Neuron (in vitro differentiated cells): Measurements from ENCODE around the gene SLC25A29.
"Not testable (repeated sequence)": the region's sequence is repeated elsewhere in the genome, so short reads cannot be mapped to it uniquely, and the experiment has no call there.

Experiments used
- H2AFZ ChIP-seq: one replicate; pipeline ENCODE4 v1.6.1; 2013; ENCODE audit warnings: low read depth, mild to moderate bottlenecking, inconsistent platforms, low read length, moderate library complexity
- H3K27me3 ChIP-seq: one replicate; pipeline ENCODE4 v1.6.1; 2013; ENCODE audit warnings: low read length; ENCODE audit not compliant: insufficient read depth
- H3K36me3 ChIP-seq: one replicate; pipeline ENCODE4 v1.6.1; 2013; ENCODE audit warnings: low read length; ENCODE audit not compliant: insufficient read depth
- H3K4me1 ChIP-seq: one replicate; pipeline ENCODE4 v1.6.1; 2013; ENCODE audit warnings: low read length; ENCODE audit not compliant: insufficient read depth
- H3K4me3 ChIP-seq: 2 replicates; pipeline ENCODE4 v1.5.1; 2013; ENCODE audit warnings: mild to moderate bottlenecking, low read length, moderate library complexity
- H3K9me3 ChIP-seq: one replicate; pipeline ENCODE4 v1.6.1; 2013; ENCODE audit warnings: low read length

SLC25A29 gene

DNA sequence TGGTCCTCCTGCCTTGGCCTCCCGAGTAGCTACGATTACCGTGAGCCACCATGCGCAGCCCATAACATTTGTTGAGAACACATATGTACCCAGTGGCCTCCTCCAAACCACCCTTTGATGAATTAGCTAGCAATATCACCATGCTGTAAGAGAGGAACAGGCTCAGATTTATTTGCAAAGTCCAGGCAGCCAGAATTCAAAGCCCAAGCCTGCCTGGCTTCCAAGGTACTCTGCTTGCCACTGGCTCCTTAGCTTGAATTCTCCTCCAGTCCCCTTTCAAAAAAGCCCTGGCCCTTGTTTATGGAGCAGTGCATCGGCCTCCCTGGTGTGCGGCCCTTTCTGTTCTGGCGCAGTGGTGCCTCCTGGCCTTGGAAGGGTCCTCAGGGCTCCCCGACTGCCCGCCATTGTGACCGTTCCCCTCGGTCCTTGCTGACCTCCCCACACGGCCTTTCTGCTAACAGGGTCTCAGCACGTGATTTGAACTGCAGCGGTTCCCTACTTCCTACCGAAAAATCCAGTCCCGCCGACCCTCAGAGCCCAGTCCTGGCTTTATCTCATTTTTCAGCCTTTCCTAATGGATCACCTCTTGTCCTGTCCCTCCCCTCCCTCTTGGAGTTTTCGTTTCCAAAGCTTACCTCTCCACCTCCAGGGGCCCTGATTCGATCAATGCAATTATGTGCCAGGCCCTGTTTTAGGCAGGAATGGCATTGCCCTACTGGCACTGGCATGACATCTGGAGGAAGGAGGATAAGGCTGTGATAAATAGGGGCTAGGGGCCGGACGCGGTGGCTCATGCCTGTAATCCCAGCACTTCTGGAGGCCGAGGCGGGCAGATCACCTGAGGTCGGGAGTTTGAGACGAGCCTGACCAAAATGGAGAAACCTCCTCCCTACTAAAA, 22.0 kb downstream of the SLC25A29 start:
- Histone ChIP-seq H3K4me1 (no peaks in the 10 kb centered on the region), H3K4me3 (no peak overlapping the region), H3K9me3 (no peaks in the 10 kb centered on the region)

DNA sequence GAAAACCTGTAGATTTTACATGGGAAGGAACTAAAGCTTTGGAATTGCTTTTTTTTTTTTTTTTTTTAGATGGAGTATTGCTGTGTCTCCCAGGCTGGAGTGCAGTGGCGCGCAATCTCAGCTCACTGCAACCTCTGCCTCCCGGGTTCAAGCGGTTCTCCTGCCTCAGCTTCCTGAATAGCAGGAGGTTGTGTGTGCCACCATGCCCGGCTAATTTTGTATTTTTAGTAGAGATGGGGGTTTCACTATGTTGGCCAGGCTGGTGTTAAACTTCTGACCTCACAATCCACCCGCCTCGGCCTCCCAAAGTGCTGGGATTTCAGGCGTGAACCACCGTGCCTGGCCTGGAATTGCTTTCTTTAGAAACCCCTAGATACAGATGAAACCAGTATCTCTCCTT, 22.8 kb downstream of the SLC25A29 start:
- H3K4me3 ChIP-seq, H3K4me1 ChIP-seq, H3K27me3 ChIP-seq, H3K9me3 ChIP-seq, H2AFZ ChIP-seq: not testable (repeated sequence)
- peaks cover 20% of the 10 kb centered on the region for H3K36me3 ChIP-seq

More for the DNA sequence above, 22.0 kb downstream of the SLC25A29 start:
- Histone ChIP-seq H3K36me3 (peaks cover 18% of the 10 kb centered on the region), H3K27me3 (no peaks in the 10 kb centered on the region), H2AFZ (no peak overlapping the region)

DNA sequence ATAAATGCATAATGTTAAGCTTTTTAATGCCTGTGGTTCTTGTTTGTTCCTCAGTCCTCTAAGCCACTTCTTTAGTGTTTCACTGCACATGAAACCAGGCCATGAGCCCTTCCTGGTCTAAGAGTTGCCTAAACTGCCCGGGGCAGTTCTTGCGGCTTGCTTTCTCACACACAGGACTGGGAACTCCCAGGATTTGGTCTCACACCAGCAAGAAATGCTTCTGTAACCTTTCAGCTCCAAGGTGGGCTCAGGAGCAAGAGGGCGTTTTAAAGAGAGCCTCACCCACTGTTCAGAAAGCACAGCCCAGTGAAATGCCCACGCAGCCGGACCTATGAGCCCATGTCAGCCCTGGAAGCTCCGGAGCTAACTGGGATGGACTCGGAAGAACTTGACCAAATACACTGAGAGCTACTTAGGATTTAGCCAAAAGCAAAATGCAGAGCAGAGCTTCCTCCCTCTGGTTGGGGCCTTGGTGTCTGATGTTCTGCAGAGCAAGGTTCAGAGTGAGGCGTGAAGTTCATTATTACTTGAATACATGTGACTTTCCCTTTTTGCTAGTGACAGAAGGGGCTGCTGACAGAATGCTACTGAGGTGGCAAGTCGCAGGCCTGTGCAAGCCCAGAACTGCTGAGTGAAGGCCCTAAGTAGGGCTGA, 23.4 kb downstream of the SLC25A29 start:
- H3K4me3 ChIP-seq = no peak overlapping the region
- no peak overlapping the region for H2AFZ ChIP-seq
- peaks cover 24% of the 10 kb centered on the region for H3K36me3 ChIP-seq
- no peaks in the 10 kb centered on the region for H3K27me3 ChIP-seq
- no peaks in the 10 kb centered on the region for H3K9me3 ChIP-seq
- H3K4me1 ChIP-seq = no peaks in the 10 kb centered on the region

DNA sequence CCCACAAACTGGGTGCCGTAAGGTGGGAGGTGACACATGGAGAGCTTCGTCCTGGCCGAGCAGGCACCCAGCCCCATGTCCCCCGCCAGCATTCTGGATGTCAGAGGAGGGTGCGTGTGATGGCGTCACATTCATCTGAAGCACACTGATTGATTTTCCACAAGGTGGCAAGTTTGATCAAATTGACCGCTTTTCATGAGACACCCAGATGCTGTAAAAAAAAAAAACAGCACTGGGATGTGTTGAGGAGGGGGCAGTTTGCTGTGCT, 24.2 kb downstream of the SLC25A29 start:
- Histone ChIP-seq H3K36me3 (peaks cover 28% of the 10 kb centered on the region), H3K4me3 (no peak overlapping the region), H2AFZ (no peak overlapping the region), H3K4me1 (no peaks in the 10 kb centered on the region), H3K27me3 (no peaks in the 10 kb centered on the region), H3K9me3 (no peaks in the 10 kb centered on the region)

DNA sequence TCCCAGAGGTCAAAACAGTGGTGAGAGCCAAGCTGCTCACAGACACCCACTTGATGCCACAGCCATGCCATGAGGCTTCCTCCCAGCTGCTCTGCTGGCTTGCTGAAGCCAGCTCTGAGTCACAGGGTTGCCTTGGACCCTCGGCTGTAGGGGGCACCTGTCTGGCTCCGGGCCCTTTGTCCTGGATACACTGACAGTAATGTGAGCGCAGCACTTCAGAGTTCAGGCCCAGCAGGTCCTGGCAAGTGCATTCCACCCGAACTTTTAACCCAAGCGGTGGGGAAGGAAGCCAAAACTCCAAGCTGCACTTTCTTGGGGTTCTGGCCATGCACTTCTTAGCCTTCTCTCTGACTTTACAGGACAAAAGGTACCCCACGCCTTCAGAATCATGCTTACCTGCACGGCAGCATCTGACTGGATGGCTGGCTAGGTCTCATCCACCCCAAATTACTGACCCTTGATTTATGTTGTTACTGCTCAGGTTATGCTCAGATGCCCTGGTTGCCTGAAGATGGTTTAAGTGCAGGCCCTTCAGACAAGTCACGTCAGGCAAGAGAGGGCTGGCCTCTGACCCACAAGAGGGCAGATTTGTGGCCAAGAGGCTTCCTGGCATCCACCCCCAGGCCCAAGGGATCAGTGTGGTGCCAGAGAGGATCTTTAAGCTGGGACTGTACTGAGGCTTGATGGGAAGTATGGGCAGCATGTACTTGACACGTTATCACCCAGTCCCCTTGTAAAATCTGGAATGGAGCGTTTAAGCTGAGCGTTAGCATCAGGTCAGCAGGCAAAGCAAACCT, 24.8 kb downstream of the SLC25A29 start:
- H3K4me3 ChIP-seq = no peak overlapping the region
- peaks cover 33% of the 10 kb centered on the region for H3K36me3 ChIP-seq
- H3K9me3 ChIP-seq = no peaks in the 10 kb centered on the region
- H2AFZ ChIP-seq = no peak overlapping the region
- H3K27me3 ChIP-seq = no peaks in the 10 kb centered on the region
- no peaks in the 10 kb centered on the region for H3K4me1 ChIP-seq

DNA sequence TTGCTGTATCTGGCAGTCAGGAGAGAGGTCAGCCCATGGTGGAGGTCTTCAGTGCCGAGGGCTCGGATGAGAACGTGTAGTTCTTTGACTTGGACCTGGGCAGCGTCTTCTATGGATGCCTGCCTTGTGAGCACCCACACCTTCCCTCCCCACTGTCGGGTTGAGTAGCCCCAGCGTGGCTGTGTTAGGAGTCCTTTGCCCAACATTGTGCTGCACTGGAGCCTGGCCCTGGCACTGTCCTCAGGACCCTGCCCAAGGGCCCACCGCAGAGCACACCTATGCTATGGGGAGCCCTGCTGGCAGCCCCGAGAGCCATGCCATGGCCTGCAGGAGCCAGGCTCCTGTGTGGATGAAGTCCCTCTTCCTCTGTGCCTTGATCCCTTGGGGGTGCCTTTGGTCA, 26.7 kb downstream of the SLC25A29 start:
- Histone ChIP-seq H3K4me3 (no peak overlapping the region), H3K9me3 (no peaks in the 10 kb centered on the region), H3K36me3 (peaks cover 45% of the 10 kb centered on the region), H3K27me3 (no peaks in the 10 kb centered on the region), H2AFZ (no peak overlapping the region), H3K4me1 (no peaks in the 10 kb centered on the region)

DNA sequence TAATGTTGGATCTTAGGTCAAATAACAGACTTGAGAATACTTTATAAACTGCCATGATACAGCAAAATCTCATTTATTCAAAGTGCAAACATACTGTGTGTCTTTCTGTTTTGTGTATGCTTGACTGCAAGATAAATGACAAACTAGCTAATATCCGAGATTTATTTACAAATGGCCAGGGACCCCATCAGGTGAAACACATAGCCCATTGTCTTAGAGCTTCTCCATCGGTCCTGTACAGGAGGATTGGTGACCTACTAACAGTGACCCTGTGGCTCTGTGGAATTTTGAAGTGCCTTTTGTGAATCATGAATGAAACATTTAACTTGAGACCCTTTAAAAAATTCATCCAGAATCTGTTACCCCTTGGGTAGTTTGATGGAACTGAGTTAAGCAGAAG, 27.1 kb downstream of the SLC25A29 start:
- no peak overlapping the region for H2AFZ ChIP-seq
- no peak overlapping the region for H3K4me3 ChIP-seq
- H3K36me3 ChIP-seq = peaks cover 50% of the 10 kb centered on the region
- H3K27me3 ChIP-seq = no peaks in the 10 kb centered on the region
- no peaks in the 10 kb centered on the region for H3K4me1 ChIP-seq
- no peaks in the 10 kb centered on the region for H3K9me3 ChIP-seq

DNA sequence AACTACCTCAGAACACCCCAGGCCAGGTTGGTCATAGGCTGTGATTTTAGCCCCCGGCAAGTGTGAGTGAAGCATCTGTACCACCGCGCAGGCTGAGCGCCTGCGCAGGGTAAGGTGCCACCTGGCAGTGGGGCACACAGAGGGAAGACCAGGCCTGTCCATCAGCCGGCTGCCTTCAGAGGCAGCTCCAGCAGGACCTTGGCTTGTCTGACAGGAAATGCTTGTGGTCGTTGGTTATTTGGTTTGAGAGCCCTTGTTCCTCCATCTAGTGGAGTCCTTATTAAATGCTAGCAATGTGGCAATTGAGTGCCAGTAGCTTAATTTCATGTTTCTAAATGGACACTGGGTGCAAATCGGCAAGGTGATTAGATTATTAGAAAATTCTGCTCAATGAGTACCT, 27.5 kb downstream of the SLC25A29 start:
- H3K27me3 ChIP-seq = no peaks in the 10 kb centered on the region
- peaks cover 51% of the 10 kb centered on the region for H3K36me3 ChIP-seq
- no peaks in the 10 kb centered on the region for H3K4me1 ChIP-seq
- H3K4me3 ChIP-seq = no peak overlapping the region
- H2AFZ ChIP-seq = no peak overlapping the region
- H3K9me3 ChIP-seq = no peaks in the 10 kb centered on the region

DNA sequence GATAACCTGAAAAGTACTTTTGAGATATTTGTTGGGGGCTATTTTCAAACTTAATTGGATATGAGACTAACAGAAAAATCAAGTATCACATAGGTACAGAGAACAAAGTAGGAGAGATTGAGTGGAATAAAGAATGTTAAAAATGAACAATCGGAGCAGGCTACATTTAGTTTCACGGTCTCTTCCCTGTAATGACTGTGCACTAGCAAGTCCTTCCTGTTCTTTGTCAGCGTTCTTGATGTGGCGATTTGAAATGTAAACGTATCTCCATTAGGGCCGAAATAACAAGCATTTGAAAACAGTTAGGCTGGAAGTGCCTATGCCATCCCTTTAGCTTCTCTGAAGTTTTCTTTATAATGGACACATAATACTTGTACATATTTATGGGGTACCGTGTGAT, 31.0 kb downstream of the SLC25A29 start:
- H3K4me1 ChIP-seq = no peaks in the 10 kb centered on the region
- H3K9me3 ChIP-seq = peaks cover 6% of the 10 kb centered on the region
- no peak overlapping the region for H2AFZ ChIP-seq
- H3K4me3 ChIP-seq = no peak overlapping the region
- H3K36me3 ChIP-seq = peaks cover 45% of the 10 kb centered on the region
- H3K27me3 ChIP-seq = no peaks in the 10 kb centered on the region

DNA sequence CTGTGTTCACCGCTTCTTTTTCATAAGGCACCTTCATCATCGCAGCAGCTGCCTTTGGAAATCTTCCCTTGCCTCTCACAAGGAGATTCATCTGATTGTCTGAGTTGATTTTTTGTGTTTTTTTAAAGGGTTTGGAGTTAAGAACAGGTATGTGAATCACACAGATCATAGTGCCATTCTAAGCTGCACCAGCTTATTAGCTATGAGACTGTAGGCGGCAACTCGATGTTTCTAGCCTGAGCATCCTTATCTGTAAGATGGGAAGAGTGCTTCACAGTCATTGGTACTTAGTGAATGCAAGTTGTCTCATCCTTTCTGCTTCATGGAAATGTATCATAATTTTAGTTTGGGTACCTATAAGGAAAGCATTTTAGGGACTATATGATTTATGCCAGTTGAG, 32.0 kb downstream of the SLC25A29 start:
- H3K27me3 ChIP-seq = no peaks in the 10 kb centered on the region
- H3K4me1 ChIP-seq = no peaks in the 10 kb centered on the region
- no peak overlapping the region for H3K4me3 ChIP-seq
- H2AFZ ChIP-seq = no peak overlapping the region
- H3K36me3 ChIP-seq = peaks cover 43% of the 10 kb centered on the region
- H3K9me3 ChIP-seq = peaks cover 6% of the 10 kb centered on the region

DNA sequence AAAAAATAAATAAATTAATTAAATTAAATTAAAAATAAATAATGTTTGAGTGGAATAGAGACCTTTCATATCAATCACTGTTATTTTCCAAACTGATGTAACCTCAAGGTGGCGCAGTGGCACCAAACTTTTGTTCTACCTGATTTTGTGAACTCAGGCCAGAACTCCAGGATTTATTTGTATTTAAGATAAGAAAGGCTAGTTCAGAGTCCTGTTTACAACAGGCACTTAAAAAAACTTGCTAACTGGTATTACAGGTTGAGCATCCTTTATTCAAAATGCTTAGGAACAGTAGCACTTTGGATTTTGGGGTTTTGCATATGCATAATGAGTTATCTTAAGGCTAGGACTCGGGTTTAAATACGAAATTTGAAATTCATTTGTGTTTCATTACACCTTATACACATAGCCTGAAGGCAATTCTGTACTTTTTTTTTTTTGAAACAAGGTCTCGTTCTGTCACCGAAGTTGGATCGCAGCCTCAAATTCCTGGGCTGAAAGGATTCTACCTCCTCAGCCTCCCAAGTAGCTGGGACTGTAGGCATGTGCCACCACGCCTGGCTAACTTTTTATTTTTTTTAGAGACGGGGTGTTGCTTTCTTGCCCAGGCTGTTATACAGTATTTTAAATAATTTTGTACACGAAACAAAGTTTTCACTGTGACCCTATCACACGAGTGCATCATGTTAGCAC, 34.9 kb downstream of the SLC25A29 start:
- Histone ChIP-seq H2AFZ (no peak overlapping the region), H3K4me1 (no peaks in the 10 kb centered on the region), H3K36me3 (peaks cover 45% of the 10 kb centered on the region), H3K27me3 (no peaks in the 10 kb centered on the region), H3K4me3 (no peak overlapping the region), H3K9me3 (peaks cover 6% of the 10 kb centered on the region)

DNA sequence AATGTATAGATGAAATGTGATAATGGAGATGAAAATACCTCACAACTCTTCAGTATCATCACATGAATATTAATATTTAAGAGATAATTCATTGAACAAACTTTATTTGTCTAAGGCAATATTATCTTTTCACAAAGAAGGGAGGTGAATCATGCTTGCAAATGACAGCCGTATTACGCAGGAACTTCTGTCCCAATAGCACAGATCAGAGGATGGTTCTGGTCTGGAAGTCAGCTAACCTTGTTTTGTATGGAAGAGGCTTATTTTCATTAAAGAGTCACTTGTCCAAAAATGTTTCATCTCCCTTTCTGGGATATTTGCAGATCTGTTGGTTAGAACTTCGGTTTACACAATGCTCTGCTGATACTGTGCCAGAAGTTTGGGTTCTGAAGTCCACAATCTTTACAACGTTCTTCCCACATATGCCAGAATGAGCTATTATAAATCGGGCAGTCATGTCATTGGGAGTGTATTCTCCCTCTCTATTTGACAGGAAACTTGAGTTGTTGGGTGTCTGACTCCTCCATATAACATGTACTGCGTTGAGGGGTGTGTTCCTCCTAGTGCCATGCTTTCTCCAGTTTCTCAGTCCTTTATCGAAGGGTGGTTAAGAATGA, 37.5 kb downstream of the SLC25A29 start:
- Histone ChIP-seq H3K36me3 (peaks cover 41% of the 10 kb centered on the region), H3K9me3 (peaks cover 6% of the 10 kb centered on the region), H3K27me3 (no peaks in the 10 kb centered on the region), H3K4me3 (no peak overlapping the region), H2AFZ (no peak overlapping the region), H3K4me1 (no peaks in the 10 kb centered on the region)
